Mucosa of gallbladder (tissue), 1 donor: Measurements from ENCODE around the gene GPN2. TPM values are rescaled to one million over a fixed set of nuclear protein-coding genes. Genes with fewer than 3 reads are reported as not detected.
"Not testable (repeated sequence)": the region's sequence is repeated elsewhere in the genome, so short reads cannot be mapped to it uniquely, and the experiment has no call there.

Experiments used
- DNase-seq: peaks from one replicate; pipeline ENCODE4 v3.0.0-alpha.2; 2020; ENCODE audit warnings: low spot score
- total RNA-seq: library from RNA; stranded (reverse); gene quantifications from one replicate; pipeline ENCODE4 v1.2.1, GENCODE V29; 2021
- donor health status: DM: no; HTN: no; CAD: no.

Gene GPN2
- total RNA-seq, 1 donor from 2014 or later = 31.5 TPM

GRCh38 chr1:26900815-26901511, 10.9 kb upstream of the GPN2 start:
- no peak for DNase-seq

GRCh38 chr1:26900001-26900814, 10.1 kb upstream of the GPN2 start, which contains the start of gene GPATCH3:
TSS of gene GPATCH3 (minus strand) at chr1:26900467. CDS start at chr1:26900442, 25 bp downstream.
- DNase-seq = peak; percentile 94

- DNase-seq = no peak
These were observed 7.3 kb upstream of the GPN2 start for GRCh38 chr1:26897351-26897750.

- DNase-seq = no peak
These were observed 4.2 kb upstream of the GPN2 start for GRCh38 chr1:26894263-26894662.

- DNase-seq = no peak
These were observed 349 bp upstream of the GPN2 start for GRCh38 chr1:26890467-26890796.

GRCh38 chr1:26888231-26888630, 1.9 kb downstream of the GPN2 start:
- no peak for DNase-seq

GRCh38 chr1:26887125-26887524, 3.0 kb downstream of the GPN2 start:
- DNase-seq = no peak

- DNase-seq = no peak
These were observed 7.2 kb downstream of the GPN2 start for GRCh38 chr1:26882696-26883463.

- DNase-seq = not testable (repeated sequence)
These were observed 8.5 kb downstream of the GPN2 start for GRCh38 chr1:26881611-26882010.

GRCh38 chr1:26879793-26880192, 10.3 kb downstream of the GPN2 start:
- no peak for DNase-seq

- no peak for DNase-seq
These were observed 12.8 kb downstream of the GPN2 start for GRCh38 chr1:26877326-26877725.

- DNase-seq = no peak
These were observed 15.2 kb downstream of the GPN2 start for GRCh38 chr1:26874896-26875295.

GRCh38 chr1:26873097-26873496, 17.0 kb downstream of the GPN2 start:
- not testable (repeated sequence) for DNase-seq

GRCh38 chr1:26864610-26865480, 25.2 kb downstream of the GPN2 start:
- DNase-seq = peak; percentile 97

GRCh38 chr1:26863685-26864077, 26.4 kb downstream of the GPN2 start:
- DNase-seq = no peak

- peak; percentile 84 for DNase-seq
These were observed 27.1 kb downstream of the GPN2 start, which contains the start of gene SFN for GRCh38 chr1:26862781-26863684. TSS of gene SFN (plus strand) at chr1:26863149. CDS start at chr1:26863213, 64 bp downstream.

GRCh38 chr1:26861889-26862378, 28.1 kb downstream of the GPN2 start:
- no peak for DNase-seq

GRCh38 chr1:26861286-26861701, 28.8 kb downstream of the GPN2 start:
- DNase-seq = no peak

- no peak for DNase-seq
These were observed 31.0 kb downstream of the GPN2 start for GRCh38 chr1:26858891-26859640.
